Measurements from ENCODE around the gene HOMEZ. TPM values are rescaled to one million over a fixed set of nuclear protein-coding genes. Genes with fewer than 3 reads are reported as not detected.
"Not testable (repeated sequence)": the region's sequence is repeated elsewhere in the genome, so short reads cannot be mapped to it uniquely, and the experiment has no call there.

HOMEZ gene
- total RNA-seq, 1 experiment from 2014 or later: 7.6 TPM

DNA sequence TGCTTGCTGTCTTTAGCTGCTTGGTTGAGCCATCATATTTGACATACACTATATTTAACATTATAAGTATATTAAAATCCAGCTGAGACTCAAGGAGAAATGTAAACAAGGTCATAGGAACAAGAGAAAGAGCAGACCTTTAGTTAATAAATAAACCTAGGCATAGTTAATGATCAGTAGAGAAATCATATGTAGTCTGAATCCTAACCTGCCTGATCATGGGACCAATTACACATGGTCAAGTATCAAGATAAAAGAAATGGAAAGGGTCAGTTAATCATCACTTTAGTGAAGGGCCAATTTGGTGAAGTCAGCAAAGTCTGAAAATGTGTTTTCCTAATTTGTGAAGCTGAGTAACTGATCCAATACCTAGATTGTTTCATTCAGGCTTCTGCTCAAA, 40.6 kb downstream of the HOMEZ start:
- Histone ChIP-seq H3K4me1 (peaks cover 16% of the 10 kb centered on the region), H3K27me3 (replicated peaks; ENCODE audit: control insufficient read depth, insufficient read depth, low read length) (no peaks in the 10 kb centered on the region), H3K4me3 (ENCODE audit: low read depth, low read length) (no peak overlapping the region), H3K9me3 (no peaks in the 10 kb centered on the region), H3K36me3 (ENCODE audit: control insufficient read depth, insufficient read depth, low read length) (no peaks in the 10 kb centered on the region)
- Mint-ChIP-seq H3K9me3 (ENCODE audit: unreplicated experiment) (no peaks in the 10 kb centered on the region), H3K4me3 (ENCODE audit: unreplicated experiment) (no peak overlapping the region), H3K27me3 (ENCODE audit: insufficient read depth, unreplicated experiment) (no peaks in the 10 kb centered on the region), H3K36me3 (ENCODE audit: insufficient read depth, unreplicated experiment) (no peaks in the 10 kb centered on the region), H3K27ac (ENCODE audit: unreplicated experiment) (no peak overlapping the region), H3K4me1 (ENCODE audit: low read depth, unreplicated experiment) (peaks cover 14% of the 10 kb centered on the region)
- CTCF ChIA-PET: no interaction called here
- no TSS peak for BruUV-seq (replicated peaks)
- no peak for TF ChIP-seq CTCF (IDR thresholded peaks at IDR 0.05; ENCODE audit: insufficient read depth in 1 of 2, low read depth in 1 of 2, low read length in 1 of 2, severe bottlenecking in 1 of 2, unreplicated experiment in 1 of 2)
- POLR2A ChIA-PET: no interaction called here
- no peak for DNase-seq
- intact Hi-C loops (cut with micrococcal nuclease; ENCODE audit: unreplicated experiment): no loop called here

- no peaks in the 10 kb centered on the region for H3K9me3 Mint-ChIP-seq (ENCODE audit: unreplicated experiment)
- no peaks in the 10 kb centered on the region for H3K9me3 ChIP-seq
- intact Hi-C loops (cut with micrococcal nuclease; ENCODE audit: unreplicated experiment): no loop called here
- H3K27me3 Mint-ChIP-seq (ENCODE audit: insufficient read depth, unreplicated experiment): no peaks in the 10 kb centered on the region
- no peak overlapping the region for H3K4me3 ChIP-seq (ENCODE audit: low read depth, low read length)
- H3K36me3 ChIP-seq (ENCODE audit: control insufficient read depth, insufficient read depth, low read length): no peaks in the 10 kb centered on the region
- DNase-seq: no peak
- no TSS peak for BruUV-seq (replicated peaks)
- no peak overlapping the region for H3K4me3 Mint-ChIP-seq (ENCODE audit: unreplicated experiment)
- no peaks in the 10 kb centered on the region for H3K36me3 Mint-ChIP-seq (ENCODE audit: insufficient read depth, unreplicated experiment)
- ChIA-PET CTCF (no interaction called here), POLR2A (no interaction called here)
- TF ChIP-seq CTCF (IDR thresholded peaks at IDR 0.05; ENCODE audit: insufficient read depth in 1 of 2, low read depth in 1 of 2, low read length in 1 of 2, severe bottlenecking in 1 of 2, unreplicated experiment in 1 of 2): no peak
- peaks cover 16% of the 10 kb centered on the region for H3K4me1 ChIP-seq
- H3K27ac Mint-ChIP-seq (ENCODE audit: unreplicated experiment): no peak overlapping the region
- peaks cover 14% of the 10 kb centered on the region for H3K4me1 Mint-ChIP-seq (ENCODE audit: low read depth, unreplicated experiment)
- no peaks in the 10 kb centered on the region for H3K27me3 ChIP-seq (replicated peaks; ENCODE audit: control insufficient read depth, insufficient read depth, low read length)
Measured at GRCh38 chr14:23243066-23243465, 42.9 kb downstream of the HOMEZ start.

GRCh38 chr14:23242076-23242475, 43.9 kb downstream of the HOMEZ start:
- TF ChIP-seq CTCF (IDR thresholded peaks at IDR 0.05; ENCODE audit: insufficient read depth in 1 of 2, low read depth in 1 of 2, low read length in 1 of 2, severe bottlenecking in 1 of 2, unreplicated experiment in 1 of 2): no peak
- no TSS peak for BruUV-seq (replicated peaks)
- H3K27ac Mint-ChIP-seq (ENCODE audit: unreplicated experiment): no peak overlapping the region

DNA sequence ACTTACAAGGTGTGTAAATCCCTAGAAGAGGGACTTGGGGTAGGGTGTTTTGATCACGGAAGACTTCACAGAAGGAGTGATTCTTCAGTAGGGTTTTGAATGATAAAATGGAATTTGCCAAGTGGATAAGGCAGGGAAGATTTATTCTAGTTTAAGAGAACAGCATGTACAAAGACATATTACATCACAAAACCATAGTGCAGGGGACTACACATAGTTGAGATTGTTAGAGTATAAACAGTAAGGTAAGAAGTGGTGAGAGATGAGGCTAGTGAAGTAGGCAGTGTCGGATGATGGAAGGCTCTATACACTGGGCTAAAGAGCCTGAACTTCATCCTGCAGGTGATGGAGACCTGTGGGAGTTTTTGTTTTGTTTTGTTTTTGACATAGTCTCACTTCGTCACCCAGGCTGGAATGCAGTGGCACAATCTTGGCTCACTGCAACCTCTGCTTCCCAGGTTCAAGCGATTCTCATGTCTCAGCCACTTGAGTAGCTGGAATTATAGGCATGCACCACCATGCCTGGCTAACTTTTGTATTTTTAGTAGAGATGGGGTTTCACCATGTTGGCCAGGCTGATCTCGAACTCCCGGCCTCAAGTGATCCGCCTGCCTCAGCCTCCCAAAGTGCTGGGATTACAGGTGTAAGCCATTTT, 44.7 kb downstream of the HOMEZ start:
- H3K4me3 Mint-ChIP-seq (ENCODE audit: unreplicated experiment); H3K36me3 Mint-ChIP-seq (ENCODE audit: insufficient read depth, unreplicated experiment); BruUV-seq (replicated peaks); H3K27me3 Mint-ChIP-seq (ENCODE audit: insufficient read depth, unreplicated experiment); H3K9me3 Mint-ChIP-seq (ENCODE audit: unreplicated experiment); H3K4me3 ChIP-seq (ENCODE audit: low read depth, low read length); intact Hi-C loops (cut with micrococcal nuclease; ENCODE audit: unreplicated experiment); H3K27ac Mint-ChIP-seq (ENCODE audit: unreplicated experiment); H3K36me3 ChIP-seq (ENCODE audit: control insufficient read depth, insufficient read depth, low read length); H3K27me3 ChIP-seq (replicated peaks; ENCODE audit: control insufficient read depth, insufficient read depth, low read length); CTCF ChIA-PET; DNase-seq; H3K9me3 ChIP-seq: not testable (repeated sequence)
- POLR2A ChIA-PET: interaction anchor here (0.7 kb wide), 1 partner anchor 52 kb away, joined by 7 read pairs; no protein-coding TSS in a partner anchor
- peaks cover 16% of the 10 kb centered on the region for H3K4me1 ChIP-seq
- peaks cover 14% of the 10 kb centered on the region for H3K4me1 Mint-ChIP-seq (ENCODE audit: low read depth, unreplicated experiment)

More at GRCh38 chr14:23242076-23242475, 43.9 kb downstream of the HOMEZ start:
- Mint-ChIP-seq H3K36me3 (ENCODE audit: insufficient read depth, unreplicated experiment) (peaks cover 4% of the 10 kb centered on the region), H3K4me3 (ENCODE audit: unreplicated experiment) (no peak overlapping the region), H3K9me3 (ENCODE audit: unreplicated experiment) (no peaks in the 10 kb centered on the region), H3K27me3 (ENCODE audit: insufficient read depth, unreplicated experiment) (no peaks in the 10 kb centered on the region), H3K4me1 (ENCODE audit: low read depth, unreplicated experiment) (peaks cover 14% of the 10 kb centered on the region)
- CTCF ChIA-PET: no interaction called here
- no peak for DNase-seq
- H3K4me1 ChIP-seq: peaks cover 16% of the 10 kb centered on the region
- no peaks in the 10 kb centered on the region for H3K9me3 ChIP-seq
- no peak overlapping the region for H3K4me3 ChIP-seq (ENCODE audit: low read depth, low read length)
- intact Hi-C loops (cut with micrococcal nuclease; ENCODE audit: unreplicated experiment): no loop called here
- POLR2A ChIA-PET: interaction anchor here (0.7 kb wide), 1 partner anchor 51 kb away, joined by 7 read pairs; no protein-coding TSS in a partner anchor
- no peaks in the 10 kb centered on the region for H3K36me3 ChIP-seq (ENCODE audit: control insufficient read depth, insufficient read depth, low read length)
- H3K27me3 ChIP-seq (replicated peaks; ENCODE audit: control insufficient read depth, insufficient read depth, low read length): no peaks in the 10 kb centered on the region
